Endometrial microvascular endothelial cells (primary cell): ENCODE data around the gene ERCC8. TPM values are rescaled to one million over a fixed set of nuclear protein-coding genes. Genes with fewer than 3 reads are reported as not detected.
"Not testable (repeated sequence)": the region's sequence is repeated elsewhere in the genome, so short reads cannot be mapped to it uniquely, and the experiment has no call there.

ENCODE experiments used
- in situ Hi-C: cut with HindIII; loops from 2 replicates; pipeline ENCODE4 v1.10.0; 2017; ENCODE audit warnings: low sequenced_read_pairs, low pct_unique_long_range_greater_than_20kb; ENCODE audit errors: inconsistent ontology term
- total RNA-seq: library from RNA; depleted of rRNA; stranded (reverse); fragments of >200 nt; gene quantifications from one replicate; pipeline ENCODE4 v1.2.3, GENCODE V29; 2015; ENCODE audit errors: inconsistent ontology term

The ERCC8 gene, protein sequence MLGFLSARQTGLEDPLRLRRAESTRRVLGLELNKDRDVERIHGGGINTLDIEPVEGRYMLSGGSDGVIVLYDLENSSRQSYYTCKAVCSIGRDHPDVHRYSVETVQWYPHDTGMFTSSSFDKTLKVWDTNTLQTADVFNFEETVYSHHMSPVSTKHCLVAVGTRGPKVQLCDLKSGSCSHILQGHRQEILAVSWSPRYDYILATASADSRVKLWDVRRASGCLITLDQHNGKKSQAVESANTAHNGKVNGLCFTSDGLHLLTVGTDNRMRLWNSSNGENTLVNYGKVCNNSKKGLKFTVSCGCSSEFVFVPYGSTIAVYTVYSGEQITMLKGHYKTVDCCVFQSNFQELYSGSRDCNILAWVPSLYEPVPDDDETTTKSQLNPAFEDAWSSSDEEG
- 6.5 TPM for total RNA-seq

DNA sequence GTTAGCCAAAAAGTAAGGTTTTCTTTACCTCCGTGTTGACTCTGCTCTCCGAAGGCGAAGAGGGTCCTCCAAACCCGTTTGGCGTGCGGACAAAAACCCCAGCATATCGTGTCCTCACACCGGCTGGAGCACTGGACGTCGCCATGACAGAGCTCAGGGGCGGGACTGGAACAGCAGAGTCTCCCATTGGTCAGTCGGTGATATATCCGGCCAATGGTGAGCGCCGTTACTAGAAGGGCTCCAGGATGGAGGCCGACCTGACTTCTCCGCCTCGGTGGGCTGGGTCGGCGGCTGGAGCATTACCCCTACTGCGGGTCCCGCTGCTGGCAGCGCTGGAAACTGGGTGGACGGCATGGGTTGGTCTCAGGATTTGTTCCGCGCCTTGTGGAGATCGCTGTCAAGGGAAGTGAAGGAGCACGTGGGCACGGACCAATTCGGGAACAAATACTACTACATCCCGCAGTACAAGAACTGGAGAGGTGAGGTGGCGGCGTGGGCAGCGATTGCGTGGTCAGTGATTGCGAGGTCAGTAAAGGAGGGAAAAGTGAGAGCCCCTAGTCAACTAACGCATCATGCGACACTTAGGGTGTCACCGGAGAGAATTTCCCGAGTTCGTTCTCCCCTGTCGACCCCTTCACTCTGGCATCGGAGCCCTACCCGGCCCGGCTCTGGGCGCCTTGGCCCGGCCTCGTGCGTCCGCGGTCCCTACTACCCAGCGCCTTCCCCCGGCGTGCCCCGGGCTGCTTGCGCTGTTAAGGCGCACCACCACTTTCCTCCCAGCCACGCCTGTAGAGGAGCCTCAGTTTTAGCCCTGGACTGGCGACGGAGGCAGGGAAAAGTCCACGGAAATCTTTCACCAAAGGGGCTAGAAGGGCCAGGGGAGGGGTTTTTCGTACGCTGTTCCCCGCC, at the start of gene ERCC8, which contains the start of gene NDUFAF2:
TSS of gene ERCC8 (minus strand) at position 167 of the 909 bp plus-strand sequence. CDS start at position 105, 62 bp downstream.
TSS of gene NDUFAF2 (plus strand) at position 302 of the 909 bp plus-strand sequence. CDS start at position 353, 51 bp downstream.
- in situ Hi-C loops: no loop called here

DNA sequence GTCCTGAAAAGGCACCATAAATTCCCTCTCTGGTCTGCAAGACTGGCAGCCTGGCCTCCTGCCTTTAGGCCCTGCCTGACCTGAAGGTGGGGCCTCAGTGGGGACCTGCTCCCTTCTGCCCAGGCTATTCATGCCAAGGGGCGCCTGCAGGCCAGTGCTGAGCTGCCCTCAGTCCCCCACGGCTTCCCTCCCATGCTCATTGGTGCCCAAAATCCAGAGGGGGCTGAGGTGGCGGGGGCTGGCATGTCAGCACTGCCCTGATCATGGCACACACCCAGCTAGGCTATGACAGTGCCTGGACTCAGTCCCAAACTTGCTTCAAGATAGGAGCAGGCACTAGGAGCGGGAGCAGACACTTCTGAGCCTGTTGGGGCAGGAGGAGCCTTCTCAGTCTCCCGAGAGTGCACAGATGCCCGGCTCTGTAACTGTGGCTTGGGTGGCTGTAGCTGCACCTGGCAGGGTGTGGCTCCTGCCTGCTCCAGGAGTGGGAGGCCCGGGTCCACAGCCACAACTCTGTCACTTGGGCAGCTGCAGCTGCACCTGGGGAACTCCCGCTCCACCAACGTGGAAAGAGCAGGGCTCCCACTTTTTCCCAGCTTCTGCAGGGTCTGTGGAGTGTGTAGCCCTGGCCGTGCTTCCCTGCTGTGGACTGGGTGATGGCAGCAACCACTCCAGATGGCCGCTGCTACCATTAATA, 49.2 kb upstream of the ERCC8 start:
- in situ Hi-C loops: no loop called here

- in situ Hi-C loops: no loop called here
These were observed 48.6 kb upstream of the ERCC8 start for GRCh38 chr5:60993425-60993824.

DNA sequence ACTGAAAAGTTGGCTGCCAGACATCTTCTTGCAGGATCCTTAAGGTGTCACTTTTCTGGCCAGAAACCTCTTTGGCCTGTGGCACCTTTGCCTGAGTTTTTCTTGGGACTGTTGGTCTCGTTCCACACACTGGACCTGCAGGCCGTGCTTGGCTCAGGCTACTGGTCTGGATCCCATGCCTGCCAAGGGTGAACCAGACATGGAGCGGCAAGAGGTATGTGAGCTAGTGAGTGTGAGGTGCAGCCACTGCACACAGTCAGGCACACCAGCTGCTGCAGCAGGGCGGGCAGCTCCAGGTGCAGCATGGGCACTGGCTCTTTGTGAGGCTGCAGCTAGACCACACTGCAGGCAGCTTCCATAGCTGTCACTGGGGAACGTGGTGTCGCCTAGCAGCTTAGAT, 48.0 kb upstream of the ERCC8 start:
- in situ Hi-C loops: no loop called here

GRCh38 chr5:60989790-60990189, 44.9 kb upstream of the ERCC8 start:
- in situ Hi-C loops: no loop called here

- in situ Hi-C loops: not testable (repeated sequence)
These were observed 37.3 kb upstream of the ERCC8 start for GRCh38 chr5:60982127-60982526.

- in situ Hi-C loops: no loop called here
These were observed 35.6 kb upstream of the ERCC8 start for GRCh38 chr5:60980511-60980910.

- in situ Hi-C loops: no loop called here
These were observed 34.1 kb upstream of the ERCC8 start for GRCh38 chr5:60978968-60979367.

DNA sequence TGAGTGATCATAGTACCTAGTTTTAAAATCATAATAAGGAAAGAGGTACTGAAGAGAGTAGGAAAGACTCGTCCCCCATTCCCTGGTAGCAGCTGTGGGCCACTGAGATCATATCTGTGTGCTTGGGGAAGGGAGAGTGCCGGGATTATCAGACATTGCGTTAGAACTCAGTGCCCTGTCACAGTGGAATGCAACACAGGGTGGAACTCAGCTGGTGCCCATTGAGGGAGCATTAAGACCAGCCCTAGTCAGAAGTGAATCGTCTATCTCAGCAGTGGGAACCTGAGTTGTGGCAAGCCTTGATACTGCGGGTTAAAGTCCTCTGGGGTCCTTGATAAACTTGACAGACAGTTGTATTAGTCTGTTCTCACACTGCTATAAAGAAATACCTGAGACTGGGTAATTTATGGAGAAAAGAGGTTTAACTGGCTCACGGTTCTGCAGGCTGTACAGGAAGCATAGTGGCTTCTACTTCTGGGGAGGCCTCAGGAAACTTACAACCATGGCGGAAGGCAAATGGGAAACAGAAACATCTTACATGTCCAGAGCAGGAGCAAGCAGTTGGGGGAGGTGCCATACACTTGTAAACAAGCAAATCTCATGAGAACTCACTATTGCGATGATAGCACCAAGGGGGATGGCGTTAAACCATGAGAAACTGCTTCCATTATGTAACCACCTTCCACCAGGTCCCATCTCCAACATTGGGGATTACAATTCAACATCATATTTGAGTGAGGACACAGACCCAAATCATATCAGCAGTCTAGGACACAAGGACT, 33.3 kb upstream of the ERCC8 start:
- in situ Hi-C loops: no loop called here

DNA sequence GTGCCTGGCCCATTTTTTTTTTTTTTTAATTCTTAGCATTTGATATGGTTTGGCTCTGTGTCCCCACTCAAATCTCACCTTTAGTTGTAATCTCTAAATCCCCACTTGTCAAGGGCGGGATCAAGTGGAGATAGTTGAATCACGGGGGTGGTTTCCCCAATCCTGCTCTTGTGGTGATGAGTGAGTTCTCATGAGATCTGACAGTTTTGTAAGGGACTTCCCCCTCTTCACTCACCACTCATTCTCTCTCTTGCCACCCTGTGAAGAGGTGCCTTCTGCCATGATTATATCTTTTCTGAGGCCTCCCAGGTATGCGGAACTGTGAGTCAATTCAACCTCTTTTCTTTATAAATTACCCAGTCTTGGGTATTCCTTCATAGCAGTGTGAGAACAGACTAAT, 27.4 kb upstream of the ERCC8 start:
- in situ Hi-C loops: no loop called here

- in situ Hi-C loops: no loop called here
These were observed 16.8 kb upstream of the ERCC8 start for GRCh38 chr5:60961685-60962084.

GRCh38 chr5:60960591-60960990, 15.7 kb upstream of the ERCC8 start:
- in situ Hi-C loops: no loop called here

GRCh38 chr5:60959156-60959555, 14.3 kb upstream of the ERCC8 start:
- in situ Hi-C loops: no loop called here

DNA sequence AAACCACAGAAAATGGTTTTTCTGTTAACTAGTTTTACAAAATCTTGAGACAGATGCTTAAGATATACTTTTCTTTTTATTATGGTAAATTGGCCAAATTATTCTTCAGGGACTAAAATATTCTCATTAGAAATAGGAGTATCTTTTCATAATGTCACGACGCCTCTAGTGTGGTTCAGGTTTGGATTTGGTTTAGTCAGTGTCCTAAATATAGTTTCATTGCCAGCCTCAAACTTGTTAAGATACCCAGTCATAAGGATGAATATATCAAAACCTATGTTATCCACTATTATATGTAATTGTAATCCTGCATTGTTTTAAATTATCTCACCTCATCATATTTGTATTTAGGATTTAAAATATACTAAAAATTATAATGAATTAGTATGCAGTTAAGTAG, 13.8 kb upstream of the ERCC8 start:
- in situ Hi-C loops: no loop called here

DNA sequence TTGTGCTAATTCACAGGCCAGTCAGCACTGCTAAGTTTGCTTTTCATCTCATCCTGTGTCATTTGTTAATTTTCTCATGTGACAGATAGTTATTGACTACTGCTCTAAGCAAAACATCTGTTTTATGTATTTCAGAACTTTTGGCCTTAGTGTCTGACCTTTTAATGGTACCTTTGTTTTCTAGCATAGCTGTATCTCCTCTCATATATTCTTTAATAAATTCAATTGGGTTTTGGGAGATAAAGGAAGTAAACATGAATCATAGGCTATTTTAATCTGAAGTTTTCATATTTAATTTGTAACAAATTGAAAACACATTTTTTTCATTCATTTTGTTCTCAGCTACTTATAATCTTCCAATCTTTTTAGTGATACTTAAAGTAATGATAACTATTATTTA, 13.2 kb upstream of the ERCC8 start:
- in situ Hi-C loops: no loop called here

- in situ Hi-C loops: no loop called here
These were observed 10.4 kb upstream of the ERCC8 start for GRCh38 chr5:60955239-60955638.

DNA sequence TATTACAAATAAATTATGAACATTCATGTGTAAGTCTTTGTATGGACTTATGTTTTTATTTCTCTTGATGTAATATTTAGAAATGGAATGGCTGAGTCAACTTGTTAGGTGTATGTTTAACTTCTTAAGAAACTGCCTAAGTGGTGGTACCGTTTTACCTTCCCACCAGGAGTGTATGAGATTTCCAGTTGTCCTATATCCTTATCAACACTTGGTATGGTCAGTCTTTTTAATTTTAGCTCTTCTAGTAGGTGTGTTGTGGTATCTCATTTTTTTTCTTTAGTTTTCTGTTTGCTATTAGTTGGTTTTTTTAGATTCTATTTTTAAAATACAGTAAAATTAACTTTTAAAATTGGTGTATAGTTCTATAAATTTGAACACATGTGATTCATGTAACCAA, 3.9 kb upstream of the ERCC8 start:
- in situ Hi-C loops: no loop called here

DNA sequence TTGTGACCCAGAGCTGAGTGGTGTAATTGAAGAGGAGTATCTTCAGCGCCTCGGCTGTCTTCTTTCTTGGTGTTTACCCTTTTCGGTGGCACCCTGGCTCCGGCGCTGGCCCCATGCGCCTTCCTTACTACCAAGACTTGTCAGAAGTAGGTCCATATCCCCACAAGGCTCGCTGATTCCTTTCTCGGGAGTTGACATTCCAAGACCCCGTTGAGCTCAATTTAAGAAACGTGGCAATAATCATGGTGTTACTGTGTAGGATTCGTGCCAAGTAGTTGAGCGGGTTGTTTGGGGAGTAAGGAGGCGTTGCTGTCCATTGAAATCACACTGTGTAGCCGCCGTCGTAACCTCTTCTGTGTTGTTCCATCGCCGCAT, 930 bp upstream of the ERCC8 start:
- in situ Hi-C loops: no loop called here

DNA sequence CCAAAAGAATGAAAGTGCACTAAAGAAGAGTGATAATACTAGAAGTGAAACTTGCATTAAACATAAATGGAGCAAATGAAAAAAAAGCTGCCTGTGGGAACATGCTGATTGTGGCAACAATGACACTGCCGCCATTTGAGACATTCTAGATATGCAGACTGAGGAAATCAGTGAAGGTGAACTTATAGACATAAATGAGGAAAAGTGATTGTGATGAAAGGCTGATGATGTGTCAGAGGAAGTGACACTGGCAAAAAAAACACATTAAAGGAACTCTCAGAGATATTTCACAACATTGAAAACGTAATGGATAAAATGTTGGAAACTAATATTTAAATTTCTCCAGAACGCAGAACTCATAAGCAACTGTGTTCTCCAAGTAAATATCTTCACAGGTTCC, 1.2 kb downstream of the ERCC8 start:
- in situ Hi-C loops: no loop called here
